ENCODE results near the gene CEP350. TPM values are rescaled to one million over a fixed set of nuclear protein-coding genes. Genes with fewer than 3 reads are reported as not detected.
A peak's percentile ranks its signal among the peaks of the same experiment; 100 is the strongest.

The CEP350 gene
- total and polyA plus RNA-seq, 2 experiments from 2014 or later: 24.9 to 49.6 TPM

- H3K27ac ChIP-seq: no peak overlapping the region
- TF ChIP-seq CTCF (IDR thresholded peaks at IDR 0.05; ENCODE audit: low read depth, low read length): no peak
Observed at GRCh38 chr1:179969962-179970361, 15.4 kb downstream of the CEP350 start.

GRCh38 chr1:179971563-179972496, 17.2 kb downstream of the CEP350 start:
- peak in 1 of 2 donors; percentile 13 for DNase-seq (ENCODE audit: low read depth in 1 of 2, low spot score in 1 of 2)
- H3K27ac ChIP-seq: no peak overlapping the region
- H3K36me3 ChIP-seq: no peaks in the 10 kb centered on the region
- no peak overlapping the region for H3K4me3 ChIP-seq
- H3K27me3 ChIP-seq: no peaks in the 10 kb centered on the region
- H3K4me1 ChIP-seq (ENCODE audit: low read depth): no peaks in the 10 kb centered on the region
- no peaks in the 10 kb centered on the region for H3K9me3 ChIP-seq (ENCODE audit: low read depth)
- TF ChIP-seq CTCF (IDR thresholded peaks at IDR 0.05; ENCODE audit: low read depth, low read length): no peak

More at GRCh38 chr1:179969962-179970361, 15.4 kb downstream of the CEP350 start:
- H3K4me1 ChIP-seq (ENCODE audit: low read depth): no peaks in the 10 kb centered on the region
- no peak overlapping the region for H3K4me3 ChIP-seq
- H3K36me3 ChIP-seq: no peaks in the 10 kb centered on the region
- H3K27me3 ChIP-seq: no peaks in the 10 kb centered on the region
- peak in 1 of 2 donors; percentile 71 for DNase-seq (ENCODE audit: low read depth in 1 of 2, low spot score in 1 of 2)
- peaks cover 4% of the 10 kb centered on the region for H3K9me3 ChIP-seq (ENCODE audit: low read depth)

- peak in 1 of 2 donors; percentile 27 for DNase-seq (ENCODE audit: low read depth in 1 of 2, low spot score in 1 of 2)
- H3K9me3 ChIP-seq (ENCODE audit: low read depth): no peaks in the 10 kb centered on the region
- no peaks in the 10 kb centered on the region for H3K27me3 ChIP-seq
- peaks cover 3% of the 10 kb centered on the region for H3K4me1 ChIP-seq (ENCODE audit: low read depth)
- H3K4me3 ChIP-seq: no peak overlapping the region
- no peaks in the 10 kb centered on the region for H3K36me3 ChIP-seq
- no peak for TF ChIP-seq CTCF (IDR thresholded peaks at IDR 0.05; ENCODE audit: low read depth, low read length)
- H3K27ac ChIP-seq: no peak overlapping the region
Observed at GRCh38 chr1:179973198-179974110, 18.8 kb downstream of the CEP350 start.

GRCh38 chr1:179976970-179977651, 22.5 kb downstream of the CEP350 start:
- Histone ChIP-seq H3K27ac (peak overlapping the region; percentile 72), H3K4me1 (ENCODE audit: low read depth) (peaks cover 3% of the 10 kb centered on the region), H3K27me3 (no peaks in the 10 kb centered on the region), H3K36me3 (no peaks in the 10 kb centered on the region), H3K4me3 (no peak overlapping the region), H3K9me3 (ENCODE audit: low read depth) (no peaks in the 10 kb centered on the region)
- no peak for TF ChIP-seq CTCF (IDR thresholded peaks at IDR 0.05; ENCODE audit: low read depth, low read length)
- peak in 1 of 2 donors; percentile 11 for DNase-seq (ENCODE audit: low read depth in 1 of 2, low spot score in 1 of 2)
